GM21515 (cell line): ENCODE results near the gene CBLB.
A peak's percentile ranks its signal among the peaks of the same experiment; 100 is the strongest.

Source experiments
- ATAC-seq: cut with Tn5 transposase; IDR thresholded peaks from one replicate; pipeline ENCODE4 v1.9.1; 2021; ENCODE audit not compliant: unreplicated experiment

CBLB gene

GRCh38 chr3:105791919-105792786 is 76.7 kb downstream of the CBLB start:
- no peak for ATAC-seq

DNA sequence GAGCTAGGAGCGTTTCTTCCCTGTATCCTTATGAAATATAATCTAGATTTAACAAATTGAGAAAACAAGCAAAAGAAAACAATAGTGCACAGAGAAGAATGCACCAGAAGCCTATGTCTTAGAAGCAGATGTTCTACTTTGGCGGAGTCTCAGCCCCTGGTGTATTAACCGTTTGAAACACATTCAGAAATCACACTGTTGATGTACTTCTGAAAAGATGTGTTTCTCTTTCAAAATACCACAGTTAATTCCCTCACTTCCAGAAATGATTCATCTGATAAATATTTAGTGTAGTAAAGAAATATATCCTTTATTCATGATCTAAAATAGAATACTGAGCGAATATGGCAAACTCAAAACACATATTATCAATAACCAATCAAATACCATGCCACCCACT is 77.7 kb downstream of the CBLB start:
- ATAC-seq, result no peak

DNA sequence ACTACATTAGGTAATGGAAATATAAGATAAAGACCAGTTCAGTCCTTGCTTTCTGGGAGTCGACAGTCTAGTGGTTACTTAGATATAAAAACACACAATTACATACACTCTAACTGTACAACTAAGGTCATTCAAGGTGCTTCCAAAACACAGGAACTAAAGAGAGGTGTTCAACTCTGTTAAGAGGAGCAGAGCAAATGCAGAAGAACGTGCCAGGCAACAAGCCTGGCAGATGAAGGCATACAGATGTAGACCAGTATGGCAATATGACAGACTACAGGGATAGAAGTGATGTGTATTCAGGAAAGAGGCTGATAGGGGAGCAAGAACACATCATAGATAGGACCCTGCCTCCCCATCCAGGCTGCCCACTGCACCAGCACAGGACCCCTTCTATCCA is 78.3 kb downstream of the CBLB start:
- no peak for ATAC-seq

GRCh38 chr3:105788593-105788992 is 80.2 kb downstream of the CBLB start:
- no peak for ATAC-seq

DNA sequence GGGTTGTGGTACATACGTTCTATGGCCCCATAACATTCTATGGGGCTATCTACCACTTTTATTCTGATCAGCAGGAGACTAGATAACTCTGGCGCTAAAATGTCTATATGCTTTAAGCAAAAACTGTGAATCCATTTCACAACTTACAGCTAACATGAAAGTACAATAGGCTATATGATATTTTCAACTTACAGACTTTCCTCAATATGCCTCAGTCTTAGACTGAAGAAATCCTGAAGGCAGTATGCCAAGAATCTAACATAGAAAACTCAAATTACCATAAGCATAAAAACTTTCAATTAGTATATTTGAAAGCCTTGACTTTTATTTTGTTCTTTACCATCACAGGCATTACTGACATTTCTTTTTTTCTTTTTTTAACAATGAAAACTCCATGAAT is 81.4 kb downstream of the CBLB start:
- ATAC-seq, result no peak

GRCh38 chr3:105786990-105787389 is 81.8 kb downstream of the CBLB start:
- ATAC-seq, result no peak

DNA sequence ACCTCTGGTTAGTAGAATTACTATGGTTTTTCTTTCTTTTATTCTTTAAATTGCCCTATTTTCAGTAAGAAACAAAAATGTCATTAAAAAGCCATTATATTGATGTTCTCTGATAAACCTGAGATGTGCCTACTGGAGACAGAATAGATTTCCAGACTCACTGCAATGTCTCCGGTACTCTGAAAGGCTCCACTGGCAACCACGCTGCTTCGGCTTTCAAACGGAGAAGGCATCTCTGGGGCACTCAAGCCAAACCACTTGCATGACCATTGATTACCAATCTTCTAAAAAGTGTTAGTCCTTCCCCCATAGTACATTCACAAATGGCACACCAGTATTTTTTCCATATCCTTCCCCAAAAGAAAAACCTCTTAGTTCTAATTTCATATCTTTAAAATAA is 82.6 kb downstream of the CBLB start:
- ATAC-seq, result no peak

DNA sequence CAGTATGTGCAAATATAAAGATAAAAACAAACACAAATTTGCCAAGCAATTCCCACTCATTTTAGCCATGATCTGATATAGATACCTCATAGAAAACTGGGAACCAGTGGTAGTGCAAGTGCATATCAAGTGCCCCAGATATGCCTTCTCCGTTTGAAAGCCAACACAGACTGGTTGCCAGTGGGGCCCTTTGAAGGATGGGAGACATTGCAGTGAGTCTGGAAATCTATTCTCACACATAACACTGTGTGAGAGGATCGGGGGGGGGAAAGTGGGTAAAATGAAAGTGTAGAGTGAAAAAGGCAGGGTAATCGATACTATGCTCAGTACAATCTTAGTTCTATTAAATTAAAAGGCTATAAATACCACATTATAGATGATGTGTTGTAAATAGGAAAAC is 83.0 kb downstream of the CBLB start:
- no peak for ATAC-seq

GRCh38 chr3:105783631-105784030 is 85.2 kb downstream of the CBLB start:
- ATAC-seq, result no peak

DNA sequence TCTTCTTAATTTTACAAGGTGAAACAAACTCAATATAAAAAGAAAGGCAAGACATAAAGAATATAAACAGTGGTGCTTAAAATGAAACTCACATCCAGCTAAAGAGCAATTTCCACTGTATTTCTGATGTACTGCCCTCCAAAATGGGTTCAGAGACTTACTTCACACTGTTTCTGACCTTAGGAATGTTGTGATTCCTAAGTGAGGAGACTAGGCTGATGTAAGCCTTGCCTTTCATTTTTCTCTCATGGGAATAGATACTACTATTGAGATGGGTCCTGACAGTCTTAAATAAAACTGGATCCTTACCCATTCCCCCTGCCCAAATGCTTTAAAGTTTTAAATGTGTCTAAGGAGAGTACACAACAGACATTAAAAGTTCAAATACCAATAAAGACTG is 86.9 kb downstream of the CBLB start:
- no peak for ATAC-seq

DNA sequence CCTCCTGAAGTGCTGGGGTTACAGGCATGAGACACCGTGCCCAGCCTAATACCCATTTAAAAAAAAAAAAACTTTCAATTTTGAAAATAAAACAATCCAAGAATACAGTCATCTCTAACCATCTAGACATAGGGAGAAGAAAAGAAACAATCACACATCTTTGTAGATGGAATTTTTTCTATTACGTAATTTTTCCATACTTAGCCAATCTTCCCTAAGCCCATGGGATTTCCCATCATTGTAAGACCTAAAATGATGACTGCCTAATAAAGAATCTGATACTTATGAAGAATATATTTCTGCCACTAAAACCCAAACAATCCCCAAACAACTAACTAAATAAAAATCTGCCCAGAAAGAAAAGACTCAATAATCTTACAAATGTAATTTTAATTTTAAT is 88.7 kb downstream of the CBLB start:
- no peak for ATAC-seq

DNA sequence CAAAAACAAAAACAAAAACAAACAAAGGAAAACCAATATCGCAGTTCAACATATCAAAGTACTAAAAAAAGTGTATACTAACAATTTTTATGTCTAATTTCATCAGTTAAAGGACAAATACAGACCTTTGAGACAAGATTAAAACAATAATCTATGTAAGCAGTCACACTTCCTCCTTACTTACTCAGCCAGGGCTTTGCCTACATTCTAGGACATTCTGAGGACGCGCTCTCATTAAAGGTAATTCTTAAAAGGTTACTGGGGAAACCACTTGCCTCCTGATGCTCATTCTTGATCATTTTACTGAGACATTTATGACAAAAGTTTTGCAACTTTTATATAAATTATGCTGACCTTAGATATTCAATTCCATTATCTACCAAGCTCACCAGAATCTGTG is 93.4 kb downstream of the CBLB start:
- no peak for ATAC-seq

GRCh38 chr3:105774444-105775180 is 94.2 kb downstream of the CBLB start:
- no peak for ATAC-seq

- ATAC-seq, result no peak
These were observed 95.5 kb downstream of the CBLB start for GRCh38 chr3:105773291-105773690.

GRCh38 chr3:105772635-105773034 is 96.2 kb downstream of the CBLB start:
- no peak for ATAC-seq

- ATAC-seq, result no peak
These were observed 97.4 kb downstream of the CBLB start for GRCh38 chr3:105771392-105771791.

DNA sequence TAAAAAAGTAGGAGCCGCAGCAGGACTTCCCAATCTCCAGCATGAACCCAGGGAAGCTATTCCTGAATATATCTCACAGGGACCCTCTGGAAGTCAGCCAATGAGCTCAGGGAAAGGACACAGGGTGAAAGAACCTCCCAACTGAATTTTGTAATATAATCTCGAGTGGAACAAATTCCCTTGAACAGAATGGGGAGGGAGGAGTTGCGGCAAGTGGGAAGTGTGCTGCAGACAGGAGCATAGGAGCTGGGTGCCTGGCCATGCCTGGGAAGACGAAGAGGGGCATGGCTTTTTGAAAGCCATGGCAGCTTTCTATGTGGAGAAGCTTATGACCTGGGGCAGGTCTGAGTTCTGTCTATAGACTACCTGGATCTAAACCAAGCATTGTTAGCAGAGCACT is 98.4 kb downstream of the CBLB start:
- ATAC-seq, result no peak

DNA sequence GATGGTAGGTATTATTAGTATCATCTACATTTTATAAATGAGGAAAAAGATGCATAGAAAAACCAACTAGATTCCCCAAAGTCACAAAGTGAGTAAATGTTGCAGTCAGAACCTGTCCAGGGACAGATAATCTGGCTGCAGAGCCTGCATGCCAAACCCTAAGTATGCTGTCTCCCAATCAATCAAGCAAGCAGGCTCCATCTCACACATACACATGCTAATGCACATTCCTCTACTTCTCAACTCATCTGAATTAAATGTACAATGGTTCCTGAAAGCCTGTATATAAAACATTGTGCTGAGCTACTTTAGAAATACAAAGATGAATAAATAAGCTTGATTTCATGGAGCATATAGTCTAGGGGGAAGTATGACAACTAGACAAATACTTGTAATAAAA is 101.0 kb downstream of the CBLB start:
- no peak for ATAC-seq

DNA sequence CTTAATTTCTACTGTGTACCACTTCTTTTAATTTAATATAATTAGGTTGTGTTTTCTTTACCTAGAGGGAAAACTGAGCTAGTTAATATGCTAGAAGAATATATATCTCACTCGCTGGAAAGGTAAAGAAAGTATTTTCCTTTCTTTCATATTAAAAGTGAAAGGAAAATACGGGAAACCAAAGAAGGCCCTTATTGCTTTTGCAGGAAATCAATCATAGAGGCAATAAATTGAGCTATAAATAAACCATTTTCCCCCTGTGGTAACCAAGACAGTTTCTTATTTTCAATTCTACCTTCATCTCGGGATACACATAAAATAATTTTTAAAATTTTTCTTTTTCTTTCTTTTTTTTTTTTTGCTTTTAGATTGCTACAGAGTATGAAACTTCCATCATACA is 101.6 kb downstream of the CBLB start:
- no peak for ATAC-seq

DNA sequence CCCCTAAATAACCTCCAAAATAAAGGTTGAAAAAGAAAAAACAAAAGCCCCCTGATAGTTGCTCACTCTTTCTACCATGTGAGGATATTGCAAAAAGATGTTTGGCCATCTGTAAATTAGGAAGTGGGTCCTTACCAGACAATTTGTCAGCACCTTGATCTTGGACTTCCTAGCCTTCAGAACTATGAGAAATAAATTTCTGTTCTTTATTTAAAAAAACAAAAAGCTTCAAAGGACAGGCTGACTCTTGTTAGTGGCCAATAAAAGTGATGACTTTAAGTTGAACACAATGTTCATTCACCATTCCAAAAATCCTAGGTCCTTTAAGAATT is 103.5 kb downstream of the CBLB start:
- ATAC-seq, result no peak

DNA sequence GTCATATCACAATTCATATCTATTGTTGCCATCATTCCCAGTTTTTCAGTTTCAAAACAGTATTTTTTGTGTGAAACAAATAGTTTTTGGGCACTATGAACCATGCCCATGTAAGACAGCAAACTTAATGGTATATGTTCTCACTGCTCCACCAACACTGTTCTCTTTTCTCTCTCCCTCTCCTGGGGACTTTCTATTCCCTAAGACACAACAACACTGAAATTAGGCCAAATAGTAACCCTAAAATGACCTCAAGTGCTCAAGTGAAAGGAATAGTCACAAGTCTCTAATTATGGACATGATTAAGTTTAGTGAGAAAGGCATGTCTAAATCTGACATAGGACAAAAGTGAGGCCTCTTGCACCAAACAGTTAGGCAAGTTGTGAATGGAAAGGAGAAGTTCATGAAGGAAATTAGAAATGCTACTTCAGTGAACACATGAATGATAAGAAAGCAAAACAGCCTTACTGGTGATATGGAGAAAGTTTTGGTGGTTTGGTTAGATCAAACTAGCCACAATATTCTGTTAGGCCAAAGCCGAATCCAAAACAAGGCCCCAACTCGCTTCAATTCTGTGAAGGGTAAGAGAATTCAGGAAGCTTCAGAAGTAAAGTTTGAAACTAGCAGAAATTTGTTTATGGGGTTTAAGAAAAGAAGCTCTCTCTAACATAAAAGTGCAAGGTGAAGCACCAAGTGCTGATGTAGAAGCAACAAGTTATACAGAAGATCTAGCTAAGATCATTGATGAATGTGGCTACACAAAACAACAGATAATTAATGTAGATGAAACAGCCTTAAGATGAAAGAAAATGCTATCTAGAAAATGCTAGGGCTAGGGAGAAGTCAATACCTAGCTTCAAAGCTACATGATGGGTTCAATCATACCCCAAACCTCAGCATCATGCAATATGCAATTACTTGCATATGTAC is 104.2 kb downstream of the CBLB start:
- ATAC-seq, result peak; percentile 57

DNA sequence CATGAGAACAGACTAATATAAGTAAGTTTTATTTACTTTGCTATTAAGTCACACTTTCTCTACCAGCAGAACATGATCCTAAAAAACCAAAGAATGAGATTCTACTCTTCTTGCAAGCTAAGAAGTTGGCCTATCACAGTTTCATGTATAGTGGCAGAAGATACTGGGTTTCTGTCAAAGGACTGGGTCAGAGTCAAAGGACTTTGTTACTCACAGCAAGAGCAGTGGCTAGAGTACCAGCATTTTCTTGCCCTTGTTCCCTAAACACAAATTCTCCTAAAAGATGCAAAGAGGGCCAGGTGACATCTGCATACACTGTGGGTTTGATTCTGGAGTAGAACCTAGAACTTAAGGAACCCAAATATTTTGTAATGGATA is 105.2 kb downstream of the CBLB start:
- ATAC-seq, result no peak
